ENCODE results near the gene TMEM178A.

DNA sequence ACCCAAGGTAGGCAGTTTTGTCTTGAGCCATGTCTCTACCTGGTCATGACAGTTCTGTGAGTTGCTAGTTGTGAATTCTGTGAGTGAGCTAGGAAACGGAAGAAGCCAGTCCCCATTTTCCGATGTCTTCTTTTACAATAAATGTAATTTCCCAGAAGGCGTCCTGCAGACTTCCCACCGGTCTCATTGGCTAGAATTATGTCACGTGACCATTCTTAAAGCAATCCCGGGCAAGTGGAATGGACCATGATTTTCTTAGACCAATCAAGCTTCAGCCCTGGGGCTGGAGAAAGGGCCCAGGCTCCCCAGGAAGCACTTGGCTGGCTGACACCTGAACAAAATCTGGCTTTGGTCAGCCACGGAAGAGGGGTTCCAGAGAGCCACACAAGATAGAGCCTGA is 10.6 kb downstream of the TMEM178A start:
- TF ChIP-seq, protein P1, sequence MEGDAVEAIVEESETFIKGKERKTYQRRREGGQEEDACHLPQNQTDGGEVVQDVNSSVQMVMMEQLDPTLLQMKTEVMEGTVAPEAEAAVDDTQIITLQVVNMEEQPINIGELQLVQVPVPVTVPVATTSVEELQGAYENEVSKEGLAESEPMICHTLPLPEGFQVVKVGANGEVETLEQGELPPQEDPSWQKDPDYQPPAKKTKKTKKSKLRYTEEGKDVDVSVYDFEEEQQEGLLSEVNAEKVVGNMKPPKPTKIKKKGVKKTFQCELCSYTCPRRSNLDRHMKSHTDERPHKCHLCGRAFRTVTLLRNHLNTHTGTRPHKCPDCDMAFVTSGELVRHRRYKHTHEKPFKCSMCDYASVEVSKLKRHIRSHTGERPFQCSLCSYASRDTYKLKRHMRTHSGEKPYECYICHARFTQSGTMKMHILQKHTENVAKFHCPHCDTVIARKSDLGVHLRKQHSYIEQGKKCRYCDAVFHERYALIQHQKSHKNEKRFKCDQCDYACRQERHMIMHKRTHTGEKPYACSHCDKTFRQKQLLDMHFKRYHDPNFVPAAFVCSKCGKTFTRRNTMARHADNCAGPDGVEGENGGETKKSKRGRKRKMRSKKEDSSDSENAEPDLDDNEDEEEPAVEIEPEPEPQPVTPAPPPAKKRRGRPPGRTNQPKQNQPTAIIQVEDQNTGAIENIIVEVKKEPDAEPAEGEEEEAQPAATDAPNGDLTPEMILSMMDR (IDR thresholded peaks at IDR 0.05) = no peak
- TF ChIP-seq POLR2A (IDR thresholded peaks at IDR 0.05) = no peak
